Measurements from ENCODE around the gene TMEM131.

Gene TMEM131

DNA sequence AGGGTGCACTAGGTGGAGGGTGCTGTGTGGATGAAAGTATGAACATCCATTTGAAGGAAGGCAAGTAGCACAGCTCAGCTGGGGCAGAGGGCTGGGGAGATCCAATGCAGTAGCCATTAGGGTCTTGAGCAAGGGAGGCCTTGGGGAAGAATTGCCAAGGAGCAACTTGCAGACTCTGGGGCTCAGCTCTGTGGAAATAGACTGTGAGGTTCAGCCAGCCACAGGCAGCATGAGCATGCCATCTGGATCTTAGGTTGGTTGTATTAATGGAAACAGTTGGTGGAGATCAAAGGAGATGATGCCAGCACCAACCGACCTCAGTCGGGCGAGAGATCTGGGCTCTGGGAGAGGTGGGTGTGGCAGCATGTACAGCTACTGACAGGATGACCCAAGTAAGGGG, 276.8 kb downstream of the TMEM131 start:
- no peaks in the 10 kb centered on the region for H3K9me3 Mint-ChIP-seq
- TF ChIP-seq, protein P1, sequence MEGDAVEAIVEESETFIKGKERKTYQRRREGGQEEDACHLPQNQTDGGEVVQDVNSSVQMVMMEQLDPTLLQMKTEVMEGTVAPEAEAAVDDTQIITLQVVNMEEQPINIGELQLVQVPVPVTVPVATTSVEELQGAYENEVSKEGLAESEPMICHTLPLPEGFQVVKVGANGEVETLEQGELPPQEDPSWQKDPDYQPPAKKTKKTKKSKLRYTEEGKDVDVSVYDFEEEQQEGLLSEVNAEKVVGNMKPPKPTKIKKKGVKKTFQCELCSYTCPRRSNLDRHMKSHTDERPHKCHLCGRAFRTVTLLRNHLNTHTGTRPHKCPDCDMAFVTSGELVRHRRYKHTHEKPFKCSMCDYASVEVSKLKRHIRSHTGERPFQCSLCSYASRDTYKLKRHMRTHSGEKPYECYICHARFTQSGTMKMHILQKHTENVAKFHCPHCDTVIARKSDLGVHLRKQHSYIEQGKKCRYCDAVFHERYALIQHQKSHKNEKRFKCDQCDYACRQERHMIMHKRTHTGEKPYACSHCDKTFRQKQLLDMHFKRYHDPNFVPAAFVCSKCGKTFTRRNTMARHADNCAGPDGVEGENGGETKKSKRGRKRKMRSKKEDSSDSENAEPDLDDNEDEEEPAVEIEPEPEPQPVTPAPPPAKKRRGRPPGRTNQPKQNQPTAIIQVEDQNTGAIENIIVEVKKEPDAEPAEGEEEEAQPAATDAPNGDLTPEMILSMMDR (IDR thresholded peaks at IDR 0.05; ENCODE audit: unreplicated experiment in 3 of 3), result no peak
- peaks cover 24% of the 10 kb centered on the region for H3K4me1 Mint-ChIP-seq
- peaks cover 7% of the 10 kb centered on the region for H3K27me3 Mint-ChIP-seq (ENCODE audit: low read depth)
- no peaks in the 10 kb centered on the region for H3K36me3 Mint-ChIP-seq (ENCODE audit: low read depth)
- no peak overlapping the region for H3K4me3 Mint-ChIP-seq
- no peak overlapping the region for H3K27ac Mint-ChIP-seq

DNA sequence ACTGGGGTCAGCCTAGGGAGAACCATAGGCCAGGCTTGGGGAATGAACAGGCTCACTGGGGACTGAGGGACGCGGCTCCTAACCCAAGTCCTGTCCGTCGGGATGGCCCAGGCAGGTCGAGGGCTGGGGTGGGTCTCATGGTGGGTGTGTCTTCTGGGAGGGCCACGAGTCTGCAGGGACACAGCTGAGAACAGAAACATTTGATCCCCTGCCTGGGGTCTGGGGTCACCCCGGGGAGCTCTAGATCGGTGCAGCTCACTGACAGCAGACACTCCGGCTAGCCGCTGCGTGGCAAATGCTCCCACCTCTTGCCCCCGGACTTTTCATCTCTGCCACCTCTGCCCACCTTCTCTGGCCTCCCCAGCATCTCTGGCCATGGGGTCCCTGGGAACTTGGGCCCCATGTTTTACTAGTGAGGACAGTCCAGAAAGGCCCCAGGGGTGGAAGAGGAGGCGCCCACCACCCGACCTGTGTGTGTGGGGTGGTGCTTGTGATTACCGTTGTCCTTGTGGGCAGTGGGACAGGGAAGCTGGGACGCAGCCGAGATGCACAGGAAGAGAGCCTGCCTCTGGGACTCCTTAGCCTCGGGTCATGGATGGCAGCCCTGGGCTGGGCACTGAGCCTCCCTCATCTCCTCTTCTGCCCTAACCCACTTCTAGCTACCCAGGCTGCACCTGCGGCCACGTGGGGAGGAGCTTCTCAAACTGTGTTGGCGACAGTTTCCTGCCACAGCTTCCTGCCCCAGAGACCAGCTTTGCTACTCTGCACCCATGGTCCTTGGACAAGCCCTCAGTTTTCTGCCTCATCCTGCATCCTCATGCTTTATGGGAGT, 277.5 kb downstream of the TMEM131 start:
- Mint-ChIP-seq H3K4me1 (peaks cover 26% of the 10 kb centered on the region), H3K4me3 (no peak overlapping the region), H3K27ac (peak overlapping the region in 2 of 3 experiments; percentile 48 to 57), H3K9me3 (no peaks in the 10 kb centered on the region), H3K27me3 (ENCODE audit: low read depth) (peaks cover 3% of the 10 kb centered on the region), H3K36me3 (ENCODE audit: low read depth) (no peaks in the 10 kb centered on the region)
- TF ChIP-seq, protein P1 (IDR thresholded peaks at IDR 0.05; ENCODE audit: unreplicated experiment in 3 of 3), result no peak

DNA sequence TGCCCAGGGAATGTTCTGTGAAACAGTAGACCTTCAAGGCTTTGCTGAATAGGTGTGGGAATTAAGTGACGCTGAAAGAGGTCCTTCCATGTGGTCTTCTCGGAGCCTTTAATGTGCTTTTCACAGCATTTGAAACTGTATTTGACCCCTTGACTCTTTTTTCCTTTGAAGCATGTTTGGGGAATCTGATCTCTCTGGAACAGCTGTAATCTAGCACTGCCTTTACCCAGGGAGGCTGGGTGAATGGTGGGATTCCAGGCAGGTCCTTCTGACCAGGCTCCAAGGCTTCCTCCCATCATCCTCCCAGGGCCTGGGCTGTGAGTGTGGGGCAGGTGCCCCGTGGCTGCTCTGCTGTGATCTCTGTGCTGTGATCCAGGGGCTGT, 278.1 kb downstream of the TMEM131 start:
- Mint-ChIP-seq H3K4me1 (peaks cover 25% of the 10 kb centered on the region), H3K27ac (peak overlapping the region in 2 of 3 experiments; percentile 48 to 57), H3K27me3 (ENCODE audit: low read depth) (peaks cover 3% of the 10 kb centered on the region), H3K4me3 (no peak overlapping the region), H3K36me3 (ENCODE audit: low read depth) (no peaks in the 10 kb centered on the region), H3K9me3 (no peaks in the 10 kb centered on the region)
- TF ChIP-seq, protein P1 (IDR thresholded peaks at IDR 0.05; ENCODE audit: unreplicated experiment in 3 of 3), result no peak

DNA sequence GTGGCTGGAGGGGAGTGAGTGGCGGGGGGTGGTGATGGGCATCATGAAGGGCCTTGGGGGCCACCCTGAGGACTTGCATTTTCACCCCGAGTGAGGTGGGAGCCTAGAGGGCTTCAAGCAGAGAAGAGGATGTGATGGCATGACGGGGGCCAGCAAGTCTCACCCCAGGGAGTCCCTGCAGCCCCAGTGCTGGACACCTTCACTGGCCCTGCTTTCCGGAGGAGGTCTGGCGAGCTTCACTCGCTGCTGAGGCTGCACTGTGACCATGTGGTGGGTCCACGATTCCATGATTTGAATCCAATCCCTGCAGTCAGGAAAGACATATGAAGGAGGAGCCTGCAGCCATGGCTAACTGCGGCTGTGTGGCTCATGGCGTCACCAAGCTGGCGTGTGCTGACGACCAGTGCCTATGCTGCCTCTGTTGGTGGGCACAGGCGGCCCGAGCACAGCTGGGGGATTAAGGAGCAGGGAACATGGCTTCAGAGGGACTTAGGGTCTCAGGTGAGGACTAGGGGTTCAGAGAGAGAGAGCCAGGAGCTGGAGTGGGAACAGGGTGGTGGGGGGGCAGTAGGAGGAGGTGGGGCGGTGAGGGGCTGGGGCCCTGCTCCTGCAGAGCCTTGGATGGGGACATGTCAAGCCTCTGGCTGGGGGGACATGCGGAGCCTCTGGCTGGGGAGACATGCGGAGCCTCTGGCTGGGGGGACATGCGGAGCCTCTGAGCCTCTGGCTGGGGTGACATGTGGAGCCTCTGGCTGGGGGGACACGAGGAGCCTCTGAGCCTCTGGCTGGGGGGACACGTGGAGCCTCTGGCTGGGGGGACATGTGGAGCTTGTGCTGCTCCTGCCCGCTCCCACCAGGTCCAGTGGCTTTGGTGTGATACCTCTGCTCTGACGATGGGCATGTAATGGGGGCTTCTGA, 278.8 kb downstream of the TMEM131 start:
- Mint-ChIP-seq H3K27ac (peak overlapping the region in 2 of 3 experiments; percentile 48 to 57), H3K4me1 (peaks cover 25% of the 10 kb centered on the region), H3K27me3 (ENCODE audit: low read depth) (peaks cover 3% of the 10 kb centered on the region), H3K36me3 (ENCODE audit: low read depth) (no peaks in the 10 kb centered on the region), H3K4me3 (no peak overlapping the region), H3K9me3 (no peaks in the 10 kb centered on the region)
- TF ChIP-seq, protein P1 (IDR thresholded peaks at IDR 0.05; ENCODE audit: unreplicated experiment in 3 of 3), result no peak

DNA sequence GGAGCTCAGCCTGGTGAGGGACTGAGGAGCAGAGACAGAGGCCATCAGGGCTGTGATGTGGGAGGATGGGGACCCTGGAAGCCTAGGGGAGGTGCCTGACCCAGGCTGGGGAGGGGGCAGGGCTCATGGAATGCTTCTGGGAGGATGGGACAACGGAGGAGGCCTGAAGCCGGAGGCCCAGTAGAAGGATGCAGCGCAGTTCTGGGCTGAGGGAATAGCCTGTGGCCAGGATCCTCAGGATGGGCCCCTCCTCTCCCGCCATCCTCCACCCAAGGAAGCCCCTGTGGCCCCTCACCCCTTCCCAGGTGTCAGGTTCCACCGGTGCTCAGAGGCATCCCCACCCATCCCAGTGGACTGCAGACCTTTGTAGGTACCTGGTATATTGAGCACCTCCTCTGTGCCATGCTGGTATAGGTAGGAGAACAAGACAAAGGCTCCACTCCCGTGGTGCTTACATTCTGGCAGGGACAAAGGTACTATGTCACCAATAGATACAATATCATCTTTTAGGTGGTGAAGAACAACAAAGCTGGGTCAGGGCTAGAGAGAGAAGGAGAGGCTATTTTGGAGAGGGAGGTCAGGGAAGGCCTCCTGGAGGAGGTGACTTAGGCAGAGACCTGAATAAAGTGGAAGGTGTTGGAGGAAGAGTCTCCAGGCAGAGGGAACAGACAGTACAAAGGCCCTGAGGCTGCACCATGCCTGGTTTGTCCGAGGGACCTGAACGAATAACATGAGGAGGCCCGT, 279.6 kb downstream of the TMEM131 start:
- Mint-ChIP-seq H3K9me3 (no peaks in the 10 kb centered on the region), H3K36me3 (ENCODE audit: low read depth) (no peaks in the 10 kb centered on the region), H3K4me1 (peaks cover 29% of the 10 kb centered on the region), H3K27ac (peak overlapping the region in 2 of 3 experiments; percentile 34 to 54), H3K27me3 (ENCODE audit: low read depth) (peaks cover 3% of the 10 kb centered on the region), H3K4me3 (no peak overlapping the region)
- TF ChIP-seq, protein P1 (IDR thresholded peaks at IDR 0.05; ENCODE audit: unreplicated experiment in 3 of 3), result no peak

All from nephron (organoid).